Neural crest cell (in vitro differentiated cells): ENCODE data around the gene SLCO4A1. TPM values are rescaled to one million over a fixed set of nuclear protein-coding genes. Genes with fewer than 3 reads are reported as not detected.
"Not testable (repeated sequence)": the region's sequence is repeated elsewhere in the genome, so short reads cannot be mapped to it uniquely, and the experiment has no call there.

ENCODE experiments used
- DNase-seq: peaks from one replicate; pipeline ENCODE4 v3.0.0; 2021; ENCODE audit warnings: low read depth, mixed read lengths, low spot score
- H3K27ac Mint-ChIP-seq: one replicate; pipeline ENCODE4 v1.8.0; 2021; ENCODE audit warnings: mild to moderate bottlenecking, mixed read lengths; ENCODE audit not compliant: unreplicated experiment
- H3K27me3 Mint-ChIP-seq: 2 replicates; pipeline ENCODE4 v1.8.0; 2021; ENCODE audit warnings: low read depth, mild to moderate bottlenecking, mixed read lengths
- H3K36me3 Mint-ChIP-seq: 2 replicates; pipeline ENCODE4 v1.8.0; 2021; ENCODE audit warnings: low read depth, mild to moderate bottlenecking, mixed read lengths
- H3K4me1 Mint-ChIP-seq: 2 replicates; pipeline ENCODE4 v1.8.0; 2021; ENCODE audit warnings: mixed read lengths
- H3K4me3 Mint-ChIP-seq: one replicate; pipeline ENCODE4 v1.8.0; 2021; ENCODE audit warnings: mild to moderate bottlenecking, mixed read lengths
- H3K9me3 Mint-ChIP-seq: 2 replicates; pipeline ENCODE4 v1.8.0; 2021; ENCODE audit warnings: mixed read lengths
- CTCF ChIP-seq: fragments of 200-600 bp; sonication (generic); conservative IDR thresholded peaks from 2 replicates; pipeline ENCODE4 v1.5.0; 2021; ENCODE audit warnings: antibody characterized with exemption, mild to moderate bottlenecking
- total RNA-seq: library from RNA; stranded (reverse); gene quantifications from 2 replicates; pipeline ENCODE4 v1.2.1, GENCODE V29; 2021

Gene SLCO4A1
- total RNA-seq, 1 donor from 2014 or later: 7.0 TPM

GRCh38 chr20:62679978-62680589, 37.8 kb downstream of the SLCO4A1 start:
- Mint-ChIP-seq H3K27ac (no peak overlapping the region), H3K36me3 (peaks cover 3% of the 10 kb centered on the region), H3K4me3 (no peak overlapping the region), H3K4me1 (no peaks in the 10 kb centered on the region), H3K27me3 (peaks cover 6% of the 10 kb centered on the region), H3K9me3 (peaks cover 12% of the 10 kb centered on the region)
- no peak for TF ChIP-seq CTCF
- DNase-seq: no peak

- Mint-ChIP-seq H3K4me3 (no peak overlapping the region), H3K27me3 (peaks cover 3% of the 10 kb centered on the region), H3K4me1 (peaks cover 19% of the 10 kb centered on the region), H3K36me3 (peaks cover 3% of the 10 kb centered on the region), H3K9me3 (peaks cover 12% of the 10 kb centered on the region), H3K27ac (no peak overlapping the region)
- no peak for DNase-seq
- no peak for TF ChIP-seq CTCF
These were observed 40.7 kb downstream of the SLCO4A1 start for GRCh38 chr20:62682912-62683517.

GRCh38 chr20:62683660-62684322, 41.5 kb downstream of the SLCO4A1 start:
- H3K27me3 Mint-ChIP-seq, H3K36me3 Mint-ChIP-seq, DNase-seq, H3K4me3 Mint-ChIP-seq, H3K27ac Mint-ChIP-seq, H3K9me3 Mint-ChIP-seq: not testable (repeated sequence)
- peaks cover 24% of the 10 kb centered on the region for H3K4me1 Mint-ChIP-seq

- H3K4me1 Mint-ChIP-seq: peaks cover 26% of the 10 kb centered on the region
- H3K36me3 Mint-ChIP-seq: peaks cover 3% of the 10 kb centered on the region
- no peak overlapping the region for H3K4me3 Mint-ChIP-seq
- TF ChIP-seq CTCF: no peak
- no peak for DNase-seq
- H3K27me3 Mint-ChIP-seq: no peaks in the 10 kb centered on the region
- peaks cover 6% of the 10 kb centered on the region for H3K9me3 Mint-ChIP-seq
- H3K27ac Mint-ChIP-seq: no peak overlapping the region
These were observed 42.7 kb downstream of the SLCO4A1 start for GRCh38 chr20:62684981-62685380.

- DNase-seq: no peak
- no peak for TF ChIP-seq CTCF
- Mint-ChIP-seq H3K4me1 (peaks cover 34% of the 10 kb centered on the region), H3K9me3 (no peaks in the 10 kb centered on the region), H3K27ac (no peak overlapping the region), H3K27me3 (no peaks in the 10 kb centered on the region), H3K4me3 (no peak overlapping the region), H3K36me3 (no peaks in the 10 kb centered on the region)
These were observed 43.7 kb downstream of the SLCO4A1 start for GRCh38 chr20:62685781-62686555.
